Esophagus muscularis mucosa (tissue), 4 donors: ENCODE measurements around the gene GRK5. TPM values are rescaled to one million over a fixed set of nuclear protein-coding genes. Genes with fewer than 3 reads are reported as not detected.
A peak's percentile ranks its signal among the peaks of the same experiment; 100 is the strongest.

Source experiments
- DNase-seq: peaks from one replicate; pipeline ENCODE4 v3.0.0-alpha.2; 2017; ENCODE audit errors: extremely low spot score
- H3K27ac ChIP-seq, 4 donors: fragments of 200-600 bp; sonication (generic); replicated peaks in 1 of 4; 1 replicate in 3 of 4; 2 replicates in 1 of 4; pipeline ENCODE4 v1.5.1; 2016 to 2019; ENCODE audit warnings: mild to moderate bottlenecking in 1 of 4
- H3K27me3 ChIP-seq, 4 donors: fragments of 200-600 bp; sonication (generic); one replicate each; pipeline versions ENCODE4 v1.5.1 to v1.6.0; 2016 to 2019
- H3K36me3 ChIP-seq, 4 donors: fragments of 200-600 bp; sonication (generic); one replicate each; pipeline ENCODE4 v1.5.1; 2016 to 2019
- H3K4me1 ChIP-seq, 4 donors: fragments of 200-600 bp; sonication (generic); one replicate each; pipeline ENCODE4 v1.5.1; 2016 to 2019
- H3K4me3 ChIP-seq, 4 donors: fragments of 200-600 bp; sonication (generic); 1 replicate in 2 of 4; 2 replicates in 2 of 4; pipeline ENCODE4 v1.5.1; 2016 to 2019; ENCODE audit warnings: mild to moderate bottlenecking in 4 of 4, moderate library complexity in 1 of 4
- H3K9me3 ChIP-seq, 4 donors: fragments of 200-600 bp; sonication (generic); 1 replicate in 3 of 4; 2 replicates in 1 of 4; pipeline ENCODE4 v1.5.1; 2016 to 2019
- CTCF ChIP-seq, 3 experiments: fragments of 200-600 bp in 2 of 3; fragments of 450-650 bp in 1 of 3; sonication (generic) in 2 of 3; IDR thresholded peaks; one replicate each; pipeline ENCODE4 v1.5.1; 2017 to 2019; ENCODE audit warnings: antibody characterized with exemption in 3 of 3, mild to moderate bottlenecking in 2 of 3, moderate library complexity in 1 of 3
- EP300 ChIP-seq: sonication (generic); formaldehyde crosslinking; IDR thresholded peaks from one replicate; pipeline ENCODE4 v1.6.1; 2017; ENCODE audit warnings: antibody characterized with exemption
- POLR2A ChIP-seq: fragments of 450-650 bp; IDR thresholded peaks from one replicate; pipeline ENCODE4 v1.6.1; 2017; ENCODE audit warnings: antibody characterized with exemption, moderate library complexity, mild to moderate bottlenecking, low read depth
- POLR2AphosphoS5 ChIP-seq, 2 donors: sonication (generic); formaldehyde crosslinking; IDR thresholded peaks; one replicate each; pipeline ENCODE4 v1.6.1; 2017; ENCODE audit warnings: antibody characterized with exemption in 2 of 2
- WGBS: methylation state at CpG from one replicate; pipeline ENCODE4 v1.1.5; 2018; 5-methylcytosine and 5-hydroxymethylcytosine counted together
- intact Hi-C: fragments of 100-400 bp; cut with DNase I; formaldehyde crosslinking; loops from one replicate; pipeline ENCODE4 v1.15.1; 2023
- total RNA-seq, 4 donors: library from RNA; depleted of rRNA; stranded (reverse); fragments of >200 nt; gene quantifications; one replicate each; pipeline versions ENCODE4 v1.1.0 to v1.2.1, GENCODE V29; 2016

Gene GRK5
- total RNA-seq, 4 donors from 2014 or later = 39.6 to 64.4 (median 50.7) TPM

- 86% methylated on average over 9 of the region's 9 CpGs for WGBS
- Histone ChIP-seq H3K36me3 (peaks cover 0 to 6% (median 4%) of the 10 kb centered on the region in 4 donors), H3K4me1 (peaks cover 42 to 63% (median 52%) of the 10 kb centered on the region in 4 donors), H3K9me3 (no peaks in the 10 kb centered on the region), H3K27ac (no peak overlapping the region), H3K27me3 (no peaks in the 10 kb centered on the region), H3K4me3 (no peak overlapping the region)
- DNase-seq = no peak
- intact Hi-C loops = loop anchor here (2.0 kb wide), 1 partner anchor 211 kb away; the partner anchor contains the start of gene GRK5
- TF ChIP-seq EP300 (no peak), POLR2AphosphoS5 (IDR thresholded peaks at IDR 0.05) (no peak), POLR2A (no peak), CTCF (IDR thresholded peaks at IDR 0.05) (no peak)
Measured at GRCh38 chr10:119417852-119418251, 210.5 kb downstream of the GRK5 start.

- no peak for TF ChIP-seq CTCF (IDR thresholded peaks at IDR 0.05)
- TF ChIP-seq POLR2AphosphoS5 (IDR thresholded peaks at IDR 0.05) = no peak
- intact Hi-C loops = no loop called here
- peaks cover 37 to 59% (median 47%) of the 10 kb centered on the region in 4 donors for H3K4me1 ChIP-seq
- no peaks in the 10 kb centered on the region for H3K27me3 ChIP-seq
- 73% methylated on average over 3 of the region's 4 CpGs for WGBS
- no peak for DNase-seq
- peaks cover 0 to 10% (median 8%) of the 10 kb centered on the region in 4 donors for H3K36me3 ChIP-seq
- no peak overlapping the region for H3K4me3 ChIP-seq
- no peak overlapping the region for H3K27ac ChIP-seq
- H3K9me3 ChIP-seq = no peaks in the 10 kb centered on the region
Measured at GRCh38 chr10:119418362-119418761, 211.0 kb downstream of the GRK5 start.

GRCh38 chr10:119419931-119420330 lies 212.6 kb downstream of the GRK5 start:
- Histone ChIP-seq H3K9me3 (no peaks in the 10 kb centered on the region), H3K4me3 (no peak overlapping the region), H3K4me1 (peaks cover 24 to 45% (median 32%) of the 10 kb centered on the region in 4 donors), H3K36me3 (peaks cover 0 to 24% (median 17%) of the 10 kb centered on the region in 4 donors), H3K27me3 (no peaks in the 10 kb centered on the region), H3K27ac (no peak overlapping the region)
- no peak for DNase-seq
- WGBS = 95% methylated on average over 2 of the region's 2 CpGs
- intact Hi-C loops = no loop called here
- TF ChIP-seq POLR2A (no peak), CTCF (IDR thresholded peaks at IDR 0.05) (no peak), POLR2AphosphoS5 (IDR thresholded peaks at IDR 0.05) (no peak), EP300 (no peak)

- WGBS = 68% methylated on average over 8 of the region's 13 CpGs
- Histone ChIP-seq H3K27ac (peak overlapping the region; percentile 7 to 60 (median 32)), H3K27me3 (no peaks in the 10 kb centered on the region), H3K9me3 (no peaks in the 10 kb centered on the region), H3K4me3 (no peak overlapping the region), H3K4me1 (peaks cover 17 to 33% (median 25%) of the 10 kb centered on the region in 4 donors), H3K36me3 (peaks cover 9 to 37% (median 27%) of the 10 kb centered on the region in 4 donors)
- TF ChIP-seq POLR2A (no peak), EP300 (no peak), CTCF (IDR thresholded peaks at IDR 0.05) (no peak), POLR2AphosphoS5 (IDR thresholded peaks at IDR 0.05) (no peak)
- intact Hi-C loops = no loop called here
- no peak for DNase-seq
Measured at GRCh38 chr10:119420950-119421875, 213.8 kb downstream of the GRK5 start.
